Measurements from ENCODE around the gene SLC36A1.
A peak's percentile ranks its signal among the peaks of the same experiment; 100 is the strongest.
"Not testable (repeated sequence)": the region's sequence is repeated elsewhere in the genome, so short reads cannot be mapped to it uniquely, and the experiment has no call there.

SLC36A1 gene

GRCh38 chr5:151447174-151448037, at the start of gene SLC36A1:
Gene SLC36A1 (plus strand): TSS chr5:151447603. CDS start chr5:151458793, 11,190 bp downstream.
- peak; percentile 82 for DNase-seq

GRCh38 chr5:151405334-151406160, 41.9 kb upstream of the SLC36A1 start:
- no peak for DNase-seq

- no peak for DNase-seq
Measured at GRCh38 chr5:151406322-151406947, 41.0 kb upstream of the SLC36A1 start.

GRCh38 chr5:151408591-151409230, 38.7 kb upstream of the SLC36A1 start:
- DNase-seq = no peak

GRCh38 chr5:151413800-151414199, 33.6 kb upstream of the SLC36A1 start:
- DNase-seq = no peak

- DNase-seq = no peak
Measured at GRCh38 chr5:151414536-151414935, 32.9 kb upstream of the SLC36A1 start.

- DNase-seq = no peak
Measured at GRCh38 chr5:151417712-151418111, 29.7 kb upstream of the SLC36A1 start.

GRCh38 chr5:151420127-151420526, 27.3 kb upstream of the SLC36A1 start:
- DNase-seq = no peak

- no peak for DNase-seq
Measured at GRCh38 chr5:151424892-151425523, 22.4 kb upstream of the SLC36A1 start.

- DNase-seq = not testable (repeated sequence)
Measured at GRCh38 chr5:151426347-151426746, 21.1 kb upstream of the SLC36A1 start.

GRCh38 chr5:151427258-151427657, 20.1 kb upstream of the SLC36A1 start:
- no peak for DNase-seq

- no peak for DNase-seq
Measured at GRCh38 chr5:151430731-151431130, 16.7 kb upstream of the SLC36A1 start.

GRCh38 chr5:151431666-151432065, 15.7 kb upstream of the SLC36A1 start:
- DNase-seq = no peak

- DNase-seq = no peak
Measured at GRCh38 chr5:151432210-151432609, 15.2 kb upstream of the SLC36A1 start.

GRCh38 chr5:151434570-151435237, 12.7 kb upstream of the SLC36A1 start:
- no peak for DNase-seq

GRCh38 chr5:151448038-151448985, 909 bp downstream of the SLC36A1 start:
- DNase-seq = peak; percentile 15

GRCh38 chr5:151449297-151449696, 1.9 kb downstream of the SLC36A1 start:
- DNase-seq = no peak

GRCh38 chr5:151449839-151450238, 2.4 kb downstream of the SLC36A1 start:
- no peak for DNase-seq

- no peak for DNase-seq
Measured at GRCh38 chr5:151450605-151451004, 3.2 kb downstream of the SLC36A1 start.
